Measurements from ENCODE around the gene CELF4.

- TF ChIP-seq, protein P1, sequence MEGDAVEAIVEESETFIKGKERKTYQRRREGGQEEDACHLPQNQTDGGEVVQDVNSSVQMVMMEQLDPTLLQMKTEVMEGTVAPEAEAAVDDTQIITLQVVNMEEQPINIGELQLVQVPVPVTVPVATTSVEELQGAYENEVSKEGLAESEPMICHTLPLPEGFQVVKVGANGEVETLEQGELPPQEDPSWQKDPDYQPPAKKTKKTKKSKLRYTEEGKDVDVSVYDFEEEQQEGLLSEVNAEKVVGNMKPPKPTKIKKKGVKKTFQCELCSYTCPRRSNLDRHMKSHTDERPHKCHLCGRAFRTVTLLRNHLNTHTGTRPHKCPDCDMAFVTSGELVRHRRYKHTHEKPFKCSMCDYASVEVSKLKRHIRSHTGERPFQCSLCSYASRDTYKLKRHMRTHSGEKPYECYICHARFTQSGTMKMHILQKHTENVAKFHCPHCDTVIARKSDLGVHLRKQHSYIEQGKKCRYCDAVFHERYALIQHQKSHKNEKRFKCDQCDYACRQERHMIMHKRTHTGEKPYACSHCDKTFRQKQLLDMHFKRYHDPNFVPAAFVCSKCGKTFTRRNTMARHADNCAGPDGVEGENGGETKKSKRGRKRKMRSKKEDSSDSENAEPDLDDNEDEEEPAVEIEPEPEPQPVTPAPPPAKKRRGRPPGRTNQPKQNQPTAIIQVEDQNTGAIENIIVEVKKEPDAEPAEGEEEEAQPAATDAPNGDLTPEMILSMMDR (IDR thresholded peaks at IDR 0.05) = no peak
- no peak for TF ChIP-seq POLR2A (IDR thresholded peaks at IDR 0.05)
- no peak for TF ChIP-seq EP300 (IDR thresholded peaks at IDR 0.05)
Observed at GRCh38 chr18:37445368-37445767, 120.2 kb downstream of the CELF4 start.
